ENCODE results near the gene PREX1. TPM values are rescaled to one million over a fixed set of nuclear protein-coding genes. Genes with fewer than 3 reads are reported as not detected.

PREX1 gene
- total and polyA plus RNA-seq, 7 experiments from 2014 or later = 2.9 to 143 (median 48.6) TPM

- H3K9me3 Mint-ChIP-seq = no peaks in the 10 kb centered on the region
- H3K27me3 ChIP-seq (ENCODE audit: control insufficient read depth in 2 of 2, insufficient read depth in 2 of 2, low read length in 2 of 2) = no peaks in the 10 kb centered on the region
- H3K36me3 ChIP-seq (ENCODE audit: control insufficient read depth in 2 of 3, insufficient read depth in 3 of 3, low read length in 3 of 3) = no peaks in the 10 kb centered on the region
- ChIA-PET CTCF (interaction anchor here (0.7 kb wide), 1 partner anchor 29 kb away, joined by 3 read pairs; no protein-coding TSS in a partner anchor), POLR2A (no interaction called here)
- H3K27ac Mint-ChIP-seq = peak overlapping the region in 8 of 9 donors; percentile 28 to 92 (median 80)
- peak overlapping the region in 9 of 10 donors; percentile 3 to 96 (median 57) for H3K4me3 Mint-ChIP-seq
- H3K4me1 Mint-ChIP-seq = peaks cover 60 to 94% (median 88%) of the 10 kb centered on the region in 7 donors
- no peaks in the 10 kb centered on the region for H3K9me3 ChIP-seq (ENCODE audit: control insufficient read depth in 2 of 3, low read length in 3 of 3)
- peak overlapping the region; percentile 19 for H3K4me3 ChIP-seq (ENCODE audit: low read length)
- H3K27ac ChIP-seq (ENCODE audit: low read depth, low read length) = peak overlapping the region; percentile 45
- intact Hi-C loops (cut with micrococcal nuclease) = loop anchor here in 1 of 2 donors (5.0 kb wide), 1 partner anchor 39 kb away; no protein-coding TSS in a partner anchor
- peaks cover 87 to 89% of the 10 kb centered on the region in 2 donors for H3K4me1 ChIP-seq (ENCODE audit: control insufficient read depth in 2 of 2, insufficient read depth in 2 of 2, low read length in 2 of 2)
- H3K36me3 Mint-ChIP-seq = peaks cover 0 to 48% (median 0%) of the 10 kb centered on the region in 5 donors
- peak in 1 of 9 donors; percentile 2 for DNase-seq
- ATAC-seq = no peak
- peaks cover 0 to 10% (median 0%) of the 10 kb centered on the region in 5 donors for H3K27me3 Mint-ChIP-seq
Measured at GRCh38 chr20:48821261-48821920, 6.4 kb downstream of the PREX1 start.

- Mint-ChIP-seq H3K27ac (peak overlapping the region in 8 of 9 donors; percentile 7 to 87 (median 81)), H3K36me3 (peaks cover 0 to 43% (median 0%) of the 10 kb centered on the region in 5 donors), H3K4me3 (peak overlapping the region in 6 of 10 donors; percentile 32 to 74 (median 62)), H3K9me3 (no peaks in the 10 kb centered on the region), H3K4me1 (peaks cover 60 to 95% (median 87%) of the 10 kb centered on the region in 7 donors), H3K27me3 (peaks cover 0 to 10% (median 0%) of the 10 kb centered on the region in 5 donors)
- DNase-seq (peak in 1 of 9 donors; percentile 0), ATAC-seq (no peak)
- ChIA-PET POLR2A (no interaction called here), CTCF (interaction anchor here (0.5 kb wide), 1 partner anchor 84 kb away, joined by 3 read pairs; no protein-coding TSS in a partner anchor)
- peak overlapping the region; percentile 42 for H3K27ac ChIP-seq (ENCODE audit: low read depth, low read length)
- no peaks in the 10 kb centered on the region for H3K36me3 ChIP-seq (ENCODE audit: control insufficient read depth in 2 of 3, insufficient read depth in 3 of 3, low read length in 3 of 3)
- peak overlapping the region; percentile 24 for H3K4me3 ChIP-seq (ENCODE audit: low read length)
- intact Hi-C loops (cut with micrococcal nuclease) = loop anchor here in 1 of 2 donors (5.0 kb wide), 1 partner anchor 38 kb away; no protein-coding TSS in a partner anchor
- H3K27me3 ChIP-seq (ENCODE audit: control insufficient read depth in 2 of 2, insufficient read depth in 2 of 2, low read length in 2 of 2) = no peaks in the 10 kb centered on the region
- H3K9me3 ChIP-seq (ENCODE audit: control insufficient read depth in 2 of 3, low read length in 3 of 3) = no peaks in the 10 kb centered on the region
- H3K4me1 ChIP-seq (ENCODE audit: control insufficient read depth in 2 of 2, insufficient read depth in 2 of 2, low read length in 2 of 2) = peaks cover 91 to 95% of the 10 kb centered on the region in 2 donors
Measured at GRCh38 chr20:48820649-48820973, 7.2 kb downstream of the PREX1 start.

- peak overlapping the region; percentile 34 to 87 (median 81) for H3K27ac Mint-ChIP-seq
- H3K9me3 Mint-ChIP-seq = no peaks in the 10 kb centered on the region
- peak overlapping the region in 7 of 10 donors; percentile 4 to 74 (median 61) for H3K4me3 Mint-ChIP-seq
- peak overlapping the region; percentile 24 for H3K4me3 ChIP-seq (ENCODE audit: low read length)
- H3K4me1 Mint-ChIP-seq = peaks cover 60 to 93% (median 84%) of the 10 kb centered on the region in 7 donors
- DNase-seq = peak in 1 of 9 donors; percentile 4
- H3K36me3 Mint-ChIP-seq = peaks cover 0 to 45% (median 0%) of the 10 kb centered on the region in 5 donors
- H3K27me3 Mint-ChIP-seq = peaks cover 0 to 8% (median 0%) of the 10 kb centered on the region in 5 donors
- H3K27ac ChIP-seq (ENCODE audit: low read depth, low read length) = peak overlapping the region; percentile 42
- no peak for ATAC-seq
- H3K27me3 ChIP-seq (ENCODE audit: control insufficient read depth in 2 of 2, insufficient read depth in 2 of 2, low read length in 2 of 2) = no peaks in the 10 kb centered on the region
- no peaks in the 10 kb centered on the region for H3K36me3 ChIP-seq (ENCODE audit: control insufficient read depth in 2 of 3, insufficient read depth in 3 of 3, low read length in 3 of 3)
- intact Hi-C loops (cut with micrococcal nuclease) = loop anchor here in 1 of 2 donors (5.0 kb wide), 1 partner anchor 38 kb away; no protein-coding TSS in a partner anchor
- ChIA-PET POLR2A (interaction anchor here (0.6 kb wide), 1 partner anchor 10 kb away, joined by 3 read pairs; no protein-coding TSS in a partner anchor), CTCF (interaction anchor here (0.5 kb wide), 1 partner anchor 84 kb away, joined by 3 read pairs; no protein-coding TSS in a partner anchor)
- peaks cover 92 to 94% of the 10 kb centered on the region in 2 donors for H3K4me1 ChIP-seq (ENCODE audit: control insufficient read depth in 2 of 2, insufficient read depth in 2 of 2, low read length in 2 of 2)
- no peaks in the 10 kb centered on the region for H3K9me3 ChIP-seq (ENCODE audit: control insufficient read depth in 2 of 3, low read length in 3 of 3)
Measured at GRCh38 chr20:48819821-48820648, 7.8 kb downstream of the PREX1 start.

GRCh38 chr20:48819089-48819488 is 8.7 kb downstream of the PREX1 start:
- Mint-ChIP-seq H3K4me1 (peaks cover 52 to 88% (median 79%) of the 10 kb centered on the region in 7 donors), H3K36me3 (peaks cover 0 to 48% (median 0%) of the 10 kb centered on the region in 5 donors), H3K27ac (peak overlapping the region; percentile 68 to 87 (median 83)), H3K27me3 (no peaks in the 10 kb centered on the region), H3K4me3 (peak overlapping the region in 9 of 10 donors; percentile 46 to 73 (median 63)), H3K9me3 (no peaks in the 10 kb centered on the region)
- Histone ChIP-seq H3K36me3 (ENCODE audit: control insufficient read depth in 2 of 3, insufficient read depth in 3 of 3, low read length in 3 of 3) (no peaks in the 10 kb centered on the region), H3K4me1 (ENCODE audit: control insufficient read depth in 2 of 2, insufficient read depth in 2 of 2, low read length in 2 of 2) (peaks cover 87 to 93% of the 10 kb centered on the region in 2 donors), H3K27me3 (ENCODE audit: control insufficient read depth in 2 of 2, insufficient read depth in 2 of 2, low read length in 2 of 2) (no peaks in the 10 kb centered on the region), H3K27ac (ENCODE audit: low read depth, low read length) (peak overlapping the region; percentile 42), H3K9me3 (ENCODE audit: control insufficient read depth in 2 of 3, low read length in 3 of 3) (no peaks in the 10 kb centered on the region), H3K4me3 (ENCODE audit: low read length) (peak overlapping the region; percentile 24)
- ATAC-seq = no peak
- CTCF ChIA-PET = no interaction called here
- intact Hi-C loops (cut with micrococcal nuclease) = no loop called here
- POLR2A ChIA-PET = interaction anchor here (1.0 to 2.7 kb wide), 2 partner anchors 8 to 19 kb away, joined by 3 to 10 read pairs; partner anchors contain the start of gene PREX1
- no peak for DNase-seq

GRCh38 chr20:48818481-48818987 is 9.3 kb downstream of the PREX1 start:
- Mint-ChIP-seq H3K4me3 (peak overlapping the region; percentile 46 to 73 (median 62)), H3K9me3 (no peaks in the 10 kb centered on the region), H3K27ac (peak overlapping the region; percentile 5 to 87 (median 83)), H3K36me3 (peaks cover 0 to 45% (median 0%) of the 10 kb centered on the region in 5 donors), H3K4me1 (peaks cover 47 to 83% (median 73%) of the 10 kb centered on the region in 7 donors), H3K27me3 (no peaks in the 10 kb centered on the region)
- Histone ChIP-seq H3K9me3 (ENCODE audit: control insufficient read depth in 2 of 3, low read length in 3 of 3) (no peaks in the 10 kb centered on the region), H3K4me1 (ENCODE audit: control insufficient read depth in 2 of 2, insufficient read depth in 2 of 2, low read length in 2 of 2) (peaks cover 84 to 93% of the 10 kb centered on the region in 2 donors), H3K36me3 (ENCODE audit: control insufficient read depth in 2 of 3, insufficient read depth in 3 of 3, low read length in 3 of 3) (no peaks in the 10 kb centered on the region), H3K27me3 (ENCODE audit: control insufficient read depth in 2 of 2, insufficient read depth in 2 of 2, low read length in 2 of 2) (no peaks in the 10 kb centered on the region), H3K27ac (ENCODE audit: low read depth, low read length) (peak overlapping the region; percentile 42), H3K4me3 (ENCODE audit: low read length) (peak overlapping the region; percentile 24)
- ATAC-seq (peak; percentile 46), DNase-seq (peak in 5 of 9 donors; percentile 13 to 39 (median 28))
- POLR2A ChIA-PET = interaction anchor here (0.9 to 2.7 kb wide), 3 partner anchors 9 to 19 kb away, joined by 3 to 10 read pairs (median 3); partner anchors contain the start of gene PREX1
- CTCF ChIA-PET = interaction anchor here (1.1 kb wide), 1 partner anchor 159 kb away, joined by 4 read pairs; no protein-coding TSS in a partner anchor
- intact Hi-C loops (cut with micrococcal nuclease) = no loop called here

GRCh38 chr20:48818031-48818370 is 9.8 kb downstream of the PREX1 start:
- Histone ChIP-seq H3K4me1 (ENCODE audit: control insufficient read depth in 2 of 2, insufficient read depth in 2 of 2, low read length in 2 of 2) (peaks cover 84 to 93% of the 10 kb centered on the region in 2 donors), H3K9me3 (ENCODE audit: control insufficient read depth in 2 of 3, low read length in 3 of 3) (no peaks in the 10 kb centered on the region), H3K4me3 (ENCODE audit: low read length) (peak overlapping the region; percentile 24), H3K27me3 (ENCODE audit: control insufficient read depth in 2 of 2, insufficient read depth in 2 of 2, low read length in 2 of 2) (no peaks in the 10 kb centered on the region), H3K36me3 (ENCODE audit: control insufficient read depth in 2 of 3, insufficient read depth in 3 of 3, low read length in 3 of 3) (no peaks in the 10 kb centered on the region), H3K27ac (ENCODE audit: low read depth, low read length) (peak overlapping the region; percentile 42)
- intact Hi-C loops (cut with micrococcal nuclease) = no loop called here
- Mint-ChIP-seq H3K27ac (peak overlapping the region; percentile 1 to 87 (median 83)), H3K36me3 (peaks cover 0 to 42% (median 0%) of the 10 kb centered on the region in 5 donors), H3K4me1 (peaks cover 42 to 77% (median 68%) of the 10 kb centered on the region in 7 donors), H3K9me3 (no peaks in the 10 kb centered on the region), H3K4me3 (peak overlapping the region; percentile 46 to 73 (median 62)), H3K27me3 (no peaks in the 10 kb centered on the region)
- DNase-seq (peak in 1 of 9 donors; percentile 7), ATAC-seq (no peak)
- CTCF ChIA-PET = interaction anchor here (1.1 kb wide), 1 partner anchor 159 kb away, joined by 4 read pairs; no protein-coding TSS in a partner anchor
- POLR2A ChIA-PET = interaction anchor here (0.9 to 2.7 kb wide), 3 partner anchors 9 to 18 kb away, joined by 3 to 10 read pairs (median 3); partner anchors contain the start of gene PREX1
